HepG2 (cell line): Measurements from ENCODE around the gene CTXN1. TPM values are rescaled to one million over a fixed set of nuclear protein-coding genes. Genes with fewer than 3 reads are reported as not detected.

Experiments
- ARNT ChIP-seq: fragments of 450-650 bp; IDR thresholded peaks from 2 replicates; pipeline ENCODE4 v1.6.1; 2017
- CEBPG ChIP-seq: IDR thresholded peaks from 2 replicates; pipeline ENCODE4 v1.6.1; 2016
- DBP ChIP-seq: sonication (generic); formaldehyde crosslinking; IDR thresholded peaks from 2 replicates; pipeline ENCODE4 v1.4.0; 2020; ENCODE audit warnings: missing genetic modification reagents; ENCODE audit errors: not compliant biosample characterization
- HDAC6 ChIP-seq: fragments of 200-600 bp; sonication (generic); IDR thresholded peaks from 2 replicates; pipeline ENCODE4 v1.7.0; 2017; ENCODE audit warnings: mild to moderate bottlenecking, antibody characterized with exemption, low read length, low read depth
- MTF2 ChIP-seq: sonication (generic); formaldehyde crosslinking; IDR thresholded peaks from 2 replicates; pipeline ENCODE4 v1.5.0; 2020; ENCODE audit warnings: missing genetic modification reagents, borderline replicate concordance
- NFYB ChIP-seq: sonication (generic); formaldehyde crosslinking; IDR thresholded peaks from 2 replicates; pipeline ENCODE4 v1.4.0; 2020; ENCODE audit warnings: missing genetic modification reagents
- NRL ChIP-seq: sonication (generic); formaldehyde crosslinking; IDR thresholded peaks from 2 replicates; pipeline ENCODE4 v1.5.0; 2020; ENCODE audit warnings: missing genetic modification reagents, mild to moderate bottlenecking, moderate library complexity, borderline replicate concordance
- PRPF4 ChIP-seq: fragments of 200-400 bp; formaldehyde crosslinking; IDR thresholded peaks from 2 replicates; pipeline ENCODE4 v1.6.1; 2016; ENCODE audit warnings: low read length, low read depth; ENCODE audit not compliant: poor library complexity, severe bottlenecking
- RBM22 ChIP-seq: fragments of 200-400 bp; formaldehyde crosslinking; optimal IDR thresholded peaks from 2 replicates; pipeline ENCODE3; 2017; ENCODE audit warnings: mild to moderate bottlenecking, low read length, moderate library complexity
- TCF12 ChIP-seq, 2 experiments: fragments of 450-650 bp in 1 of 2; sonication (generic) in 1 of 2; formaldehyde crosslinking in 1 of 2; IDR thresholded peaks; 2 replicates each; pipeline versions ENCODE4 v1.6.1 to v1.8.0; 2017 to 2022; ENCODE audit warnings: antibody characterized with exemption in 1 of 2, mild to moderate bottlenecking in 1 of 2, missing genetic modification reagents in 1 of 2, moderate library complexity in 1 of 2
- ZNF24 ChIP-seq: fragments of 450-650 bp; IDR thresholded peaks from 2 replicates; pipeline ENCODE4 v1.6.1; 2017; ENCODE audit warnings: antibody characterized with exemption, mild to moderate bottlenecking
- ZNF496 ChIP-seq: sonication (generic); formaldehyde crosslinking; IDR thresholded peaks from 2 replicates; pipeline ENCODE4 v1.8.1; 2023; ENCODE audit warnings: mild to moderate bottlenecking, moderate library complexity, missing genetic modification reagents; ENCODE audit not compliant: insufficient replicate concordance
- ZNF710 ChIP-seq: sonication (generic); formaldehyde crosslinking; IDR thresholded peaks from 2 replicates; pipeline ENCODE4 v1.5.0; 2020; ENCODE audit warnings: mild to moderate bottlenecking, missing genetic modification reagents, borderline replicate concordance
- ZNF766 ChIP-seq: sonication (generic); formaldehyde crosslinking; IDR thresholded peaks from 2 replicates; pipeline ENCODE4 v1.5.0; 2020; ENCODE audit warnings: missing genetic modification reagents, borderline replicate concordance
- ZNF891 ChIP-seq: sonication (generic); formaldehyde crosslinking; IDR thresholded peaks from 2 replicates; pipeline ENCODE4 v1.5.0; 2020; ENCODE audit warnings: mild to moderate bottlenecking, missing genetic modification reagents
- polyA plus RNA-seq, 8 experiments: library from polyadenylated mRNA; depleted of rRNA in 3 of 8; stranded (reverse) in 7 of 8; unstranded in 1 of 8; fragments of >200 nt; fragmentation: Illumina TruSeq in 4 of 8; extraction: Trizol in 4 of 8; gene quantifications; 2 replicates each; pipeline versions ENCODE4 v1.2.1 to v1.2.3, GENCODE V29; 2011 to 2016; ENCODE audit warnings: low read depth in 4 of 8, missing spikeins in 1 of 8, mixed read lengths in 1 of 8; ENCODE audit not compliant: insufficient read depth in 1 of 8
- total RNA-seq, 5 experiments: library from RNA; depleted of rRNA; stranded (reverse); fragments of >200 nt; fragmentation: Illumina TruSeq; extraction: Trizol; gene quantifications; 2 replicates each; pipeline ENCODE4 v1.2.3, GENCODE V29; 2016; ENCODE audit warnings: low read depth in 1 of 5
- TF ChIP-seq, protein P1 (sequence below): sonication (generic); formaldehyde crosslinking; IDR thresholded peaks from 2 replicates; pipeline ENCODE4 v1.5.1; 2020; ENCODE audit warnings: missing genetic modification reagents, mild to moderate bottlenecking, borderline replicate concordance
- TF ChIP-seq, protein P2 (sequence below): sonication (generic); formaldehyde crosslinking; IDR thresholded peaks from 2 replicates; pipeline ENCODE4 v1.5.1; 2020; ENCODE audit warnings: missing genetic modification reagents, mild to moderate bottlenecking, borderline replicate concordance
- TF ChIP-seq, protein P3 (sequence below): sonication (generic); formaldehyde crosslinking; IDR thresholded peaks from 2 replicates; pipeline ENCODE4 v1.4.0; 2020; ENCODE audit warnings: mild to moderate bottlenecking, missing genetic modification reagents
- TF ChIP-seq, protein P4 (sequence below): sonication (generic); formaldehyde crosslinking; IDR thresholded peaks from 2 replicates; pipeline ENCODE4 v1.5.0; 2020; ENCODE audit warnings: missing genetic modification reagents

CTXN1 gene
- total and polyA plus RNA-seq, 2 of the 13 experiments (the other 11 are each of a cell fraction or from before 2014, with no cell fraction given), result 0.11 TPM; not detected in 1

DNA sequence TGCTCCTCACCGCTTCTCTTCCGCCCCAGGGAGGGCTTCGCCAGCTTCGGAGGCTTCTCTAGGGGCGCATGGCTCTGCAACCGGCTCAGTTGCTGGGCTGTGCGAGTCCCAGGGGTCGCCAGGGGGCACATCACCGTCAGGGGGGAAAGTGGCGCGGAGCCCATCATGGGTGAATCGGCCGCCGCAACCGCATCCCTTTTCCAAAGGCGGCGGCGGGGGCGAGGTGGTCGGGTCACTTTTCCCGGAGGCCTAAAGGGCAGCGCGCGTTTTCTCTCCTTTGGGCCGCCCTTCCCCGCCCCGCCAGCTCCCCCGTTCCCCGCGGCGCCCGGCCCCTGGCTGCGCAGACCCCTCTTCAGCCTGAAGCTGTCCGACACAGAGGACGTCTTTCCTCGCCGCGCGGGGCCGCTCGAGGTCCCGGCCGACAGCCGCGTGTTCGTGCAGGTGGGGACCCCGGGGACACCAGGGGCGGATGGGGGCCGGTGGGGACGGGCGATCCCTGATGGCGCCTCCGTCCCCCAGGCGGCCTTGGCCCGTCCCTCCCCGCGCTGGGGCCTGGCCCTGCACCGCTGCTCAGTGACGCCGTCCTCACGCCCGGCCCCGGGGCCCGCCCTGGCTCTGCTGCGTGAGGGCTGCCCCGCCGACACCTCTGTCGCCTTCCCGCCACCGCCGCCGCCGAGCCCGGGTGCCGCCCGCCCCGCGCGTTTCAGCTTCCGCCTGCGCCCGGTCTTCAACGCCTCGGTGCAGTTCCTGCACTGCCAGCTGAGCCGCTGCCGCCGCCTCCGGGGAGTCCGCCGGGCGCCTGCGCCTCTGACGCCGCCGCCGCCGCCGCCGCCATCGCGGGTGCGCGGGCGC, 9.6 kb downstream of the CTXN1 start (continued):
- no peak; the same call in 1 of the 2 replicates for TF ChIP-seq ZNF710 (CRISPR knock-in tag)
- TF ChIP-seq PRPF4, result no peak
- no peak for TF ChIP-seq HDAC6
- no peak for TF ChIP-seq RBM22
- no peak for TF ChIP-seq ZNF24
- no peak for TF ChIP-seq CEBPG (CRISPR knock-in tag)
- no peak for TF ChIP-seq ZNF496
- TF ChIP-seq NRL (CRISPR knock-in tag), result no peak
- TF ChIP-seq, protein P1, sequence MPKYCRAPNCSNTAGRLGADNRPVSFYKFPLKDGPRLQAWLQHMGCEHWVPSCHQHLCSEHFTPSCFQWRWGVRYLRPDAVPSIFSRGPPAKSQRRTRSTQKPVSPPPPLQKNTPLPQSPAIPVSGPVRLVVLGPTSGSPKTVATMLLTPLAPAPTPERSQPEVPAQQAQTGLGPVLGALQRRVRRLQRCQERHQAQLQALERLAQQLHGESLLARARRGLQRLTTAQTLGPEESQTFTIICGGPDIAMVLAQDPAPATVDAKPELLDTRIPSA (CRISPR knock-in tag), result no peak
- no peak; the same call in 1 of the 2 replicates for TF ChIP-seq ZNF891 (CRISPR knock-in tag)
- TF ChIP-seq, protein P2, sequence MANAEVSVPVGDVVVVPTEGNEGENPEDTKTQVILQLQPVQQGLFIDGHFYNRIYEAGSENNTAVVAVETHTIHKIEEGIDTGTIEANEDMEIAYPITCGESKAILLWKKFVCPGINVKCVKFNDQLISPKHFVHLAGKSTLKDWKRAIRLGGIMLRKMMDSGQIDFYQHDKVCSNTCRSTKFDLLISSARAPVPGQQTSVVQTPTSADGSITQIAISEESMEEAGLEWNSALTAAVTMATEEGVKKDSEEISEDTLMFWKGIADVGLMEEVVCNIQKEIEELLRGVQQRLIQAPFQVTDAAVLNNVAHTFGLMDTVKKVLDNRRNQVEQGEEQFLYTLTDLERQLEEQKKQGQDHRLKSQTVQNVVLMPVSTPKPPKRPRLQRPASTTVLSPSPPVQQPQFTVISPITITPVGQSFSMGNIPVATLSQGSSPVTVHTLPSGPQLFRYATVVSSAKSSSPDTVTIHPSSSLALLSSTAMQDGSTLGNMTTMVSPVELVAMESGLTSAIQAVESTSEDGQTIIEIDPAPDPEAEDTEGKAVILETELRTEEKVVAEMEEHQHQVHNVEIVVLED (CRISPR knock-in tag), result no peak
- no peak for TF ChIP-seq NFYB (CRISPR knock-in tag)
- 0 out of 2 replicates have a peak, but pooled peaks have one; percentile 43 for TF ChIP-seq MTF2 (CRISPR knock-in tag)
- no peak for TF ChIP-seq ZNF766 (CRISPR knock-in tag)
- TF ChIP-seq ARNT, result no peak
- no peak for TF ChIP-seq TCF12 (IDR thresholded peaks at IDR 0.05)
- no peak for TF ChIP-seq TCF12 (CRISPR knock-in tag; IDR thresholded peaks at IDR 0.05)
- TF ChIP-seq, protein P3, sequence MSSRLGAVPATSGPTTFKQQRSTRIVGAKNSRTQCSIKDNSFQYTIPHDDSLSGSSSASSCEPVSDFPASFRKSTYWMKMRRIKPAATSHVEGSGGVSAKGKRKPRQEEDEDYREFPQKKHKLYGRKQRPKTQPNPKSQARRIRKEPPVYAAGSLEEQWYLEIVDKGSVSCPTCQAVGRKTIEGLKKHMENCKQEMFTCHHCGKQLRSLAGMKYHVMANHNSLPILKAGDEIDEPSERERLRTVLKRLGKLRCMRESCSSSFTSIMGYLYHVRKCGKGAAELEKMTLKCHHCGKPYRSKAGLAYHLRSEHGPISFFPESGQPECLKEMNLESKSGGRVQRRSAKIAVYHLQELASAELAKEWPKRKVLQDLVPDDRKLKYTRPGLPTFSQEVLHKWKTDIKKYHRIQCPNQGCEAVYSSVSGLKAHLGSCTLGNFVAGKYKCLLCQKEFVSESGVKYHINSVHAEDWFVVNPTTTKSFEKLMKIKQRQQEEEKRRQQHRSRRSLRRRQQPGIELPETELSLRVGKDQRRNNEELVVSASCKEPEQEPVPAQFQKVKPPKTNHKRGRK (CRISPR knock-in tag), result no peak
- TF ChIP-seq, protein P4, sequence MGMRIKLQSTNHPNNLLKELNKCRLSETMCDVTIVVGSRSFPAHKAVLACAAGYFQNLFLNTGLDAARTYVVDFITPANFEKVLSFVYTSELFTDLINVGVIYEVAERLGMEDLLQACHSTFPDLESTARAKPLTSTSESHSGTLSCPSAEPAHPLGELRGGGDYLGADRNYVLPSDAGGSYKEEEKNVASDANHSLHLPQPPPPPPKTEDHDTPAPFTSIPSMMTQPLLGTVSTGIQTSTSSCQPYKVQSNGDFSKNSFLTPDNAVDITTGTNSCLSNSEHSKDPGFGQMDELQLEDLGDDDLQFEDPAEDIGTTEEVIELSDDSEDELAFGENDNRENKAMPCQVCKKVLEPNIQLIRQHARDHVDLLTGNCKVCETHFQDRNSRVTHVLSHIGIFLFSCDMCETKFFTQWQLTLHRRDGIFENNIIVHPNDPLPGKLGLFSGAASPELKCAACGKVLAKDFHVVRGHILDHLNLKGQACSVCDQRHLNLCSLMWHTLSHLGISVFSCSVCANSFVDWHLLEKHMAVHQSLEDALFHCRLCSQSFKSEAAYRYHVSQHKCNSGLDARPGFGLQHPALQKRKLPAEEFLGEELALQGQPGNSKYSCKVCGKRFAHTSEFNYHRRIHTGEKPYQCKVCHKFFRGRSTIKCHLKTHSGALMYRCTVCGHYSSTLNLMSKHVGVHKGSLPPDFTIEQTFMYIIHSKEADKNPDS (CRISPR knock-in tag), result 0 out of 2 replicates have a peak, but pooled peaks have one; percentile 16
- TF ChIP-seq DBP, result no peak
